Peyer's patch (tissue), 4 donors: ENCODE measurements around the gene ONECUT1. TPM values are rescaled to one million over a fixed set of nuclear protein-coding genes. Genes with fewer than 3 reads are reported as not detected.

Experiments
- DNase-seq, 3 donors: peaks; one replicate each; pipeline ENCODE4 v3.0.0-alpha.2; 2017 to 2019
- H3K27ac ChIP-seq, 4 donors: fragments of 200-600 bp; sonication (generic); one replicate each; pipeline ENCODE4 v1.5.1; 2016 to 2019
- H3K27me3 ChIP-seq, 2 donors: fragments of 200-600 bp; sonication (generic); one replicate each; pipeline ENCODE4 v1.5.1; 2019
- H3K36me3 ChIP-seq, 3 donors: fragments of 200-600 bp; sonication (generic); one replicate each; pipeline ENCODE4 v1.5.1; 2016 to 2019
- H3K4me1 ChIP-seq, 4 donors: fragments of 200-600 bp; sonication (generic); one replicate each; pipeline ENCODE4 v1.5.1; 2016 to 2019
- H3K4me3 ChIP-seq, 4 donors: fragments of 200-600 bp; sonication (generic); 1 replicate in 3 of 4; 2 replicates in 1 of 4; pipeline ENCODE4 v1.5.1; 2016 to 2019; ENCODE audit warnings: mild to moderate bottlenecking in 1 of 4
- H3K9me3 ChIP-seq, 4 donors: fragments of 200-600 bp; sonication (generic); one replicate each; pipeline ENCODE4 v1.5.1; 2016 to 2019; ENCODE audit warnings: mild to moderate bottlenecking in 1 of 4
- CTCF ChIP-seq, 6 experiments: fragments of 450-650 bp in 4 of 6; fragments of 200-600 bp in 2 of 6; sonication (generic) in 1 of 6; IDR thresholded peaks; one replicate each; pipeline ENCODE4 v1.5.1; 2017 to 2019; ENCODE audit warnings: antibody characterized with exemption in 6 of 6, mild to moderate bottlenecking in 3 of 6, moderate library complexity in 1 of 6
- POLR2A ChIP-seq, 2 donors: fragments of 450-650 bp; IDR thresholded peaks; one replicate each; pipeline ENCODE4 v1.5.1; 2017; ENCODE audit warnings: antibody characterized with exemption in 2 of 2, mild to moderate bottlenecking in 2 of 2, moderate library complexity in 2 of 2
- total RNA-seq, 4 donors: library from RNA; depleted of rRNA; stranded (reverse); fragments of >200 nt; gene quantifications; one replicate each; pipeline ENCODE4 v1.1.0, GENCODE V29; 2016

The ONECUT1 gene
- total RNA-seq, 4 donors from 2014 or later: not detected

GRCh38 chr15:52789008-52789600, 1.0 kb downstream of the ONECUT1 start:
- peak overlapping the region in 3 of 4 donors; percentile 51 to 56 (median 54) for H3K4me3 ChIP-seq
- H3K27me3 ChIP-seq: peaks cover 0 to 74% of the 10 kb centered on the region in 2 donors
- DNase-seq: no peak
- H3K36me3 ChIP-seq: no peaks in the 10 kb centered on the region
- TF ChIP-seq CTCF (IDR thresholded peaks at IDR 0.05): no peak
- TF ChIP-seq POLR2A (IDR thresholded peaks at IDR 0.05): no peak
- H3K9me3 ChIP-seq: no peaks in the 10 kb centered on the region
- H3K4me1 ChIP-seq: peaks cover 0 to 36% (median 26%) of the 10 kb centered on the region in 4 donors
- H3K27ac ChIP-seq: no peak overlapping the region

DNA sequence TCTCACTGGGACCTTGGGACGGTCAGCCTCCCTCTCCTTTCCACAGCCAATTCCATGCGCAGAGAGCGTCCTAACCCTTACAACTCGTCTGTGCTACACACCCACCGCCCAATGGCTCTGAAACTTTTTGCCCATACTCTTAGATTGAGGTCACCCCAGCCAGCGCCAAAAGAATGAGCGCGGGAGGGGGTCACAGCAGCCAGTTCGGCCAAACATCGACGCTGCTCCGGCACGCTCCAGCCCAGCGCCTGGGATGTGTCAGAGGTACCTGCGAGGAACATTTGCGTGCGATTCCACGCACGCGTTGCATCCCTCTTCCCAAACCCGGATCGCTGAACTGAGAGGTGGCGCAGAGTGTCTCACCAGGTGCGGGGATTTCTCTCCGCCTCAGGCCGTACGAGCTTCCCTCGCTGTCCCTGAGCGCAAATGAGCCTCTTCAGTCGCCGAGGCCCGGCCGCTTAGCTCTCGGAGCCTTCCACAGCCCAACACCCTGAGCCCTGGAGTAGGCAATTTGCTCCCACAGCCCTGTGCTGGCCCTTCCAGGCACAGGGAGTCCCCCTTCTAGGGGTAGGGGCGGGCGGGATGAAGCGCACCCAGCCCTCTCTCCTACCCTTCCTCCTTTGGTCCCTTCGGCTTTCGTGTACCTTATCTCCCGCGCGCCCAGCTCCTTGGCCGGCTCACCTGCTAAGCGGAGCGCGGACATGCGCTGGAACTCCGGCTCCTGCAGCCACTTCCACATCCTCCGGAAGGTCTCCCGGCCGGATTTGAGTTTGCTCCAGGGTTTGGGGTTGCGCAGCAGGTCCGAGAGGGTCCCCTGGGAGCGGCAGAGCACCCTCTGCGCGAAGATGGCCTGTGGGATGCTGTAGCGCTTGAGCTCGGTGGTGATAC, 1.8 kb downstream of the ONECUT1 start:
- Histone ChIP-seq H3K4me3 (peak overlapping the region in 2 of 4 donors; percentile 51 to 54), H3K27me3 (peaks cover 0 to 81% of the 10 kb centered on the region in 2 donors), H3K4me1 (peaks cover 0 to 42% (median 28%) of the 10 kb centered on the region in 4 donors), H3K36me3 (no peaks in the 10 kb centered on the region), H3K9me3 (no peaks in the 10 kb centered on the region), H3K27ac (no peak overlapping the region)
- no peak for DNase-seq
- TF ChIP-seq POLR2A (IDR thresholded peaks at IDR 0.05): no peak
- TF ChIP-seq CTCF (IDR thresholded peaks at IDR 0.05): no peak

DNA sequence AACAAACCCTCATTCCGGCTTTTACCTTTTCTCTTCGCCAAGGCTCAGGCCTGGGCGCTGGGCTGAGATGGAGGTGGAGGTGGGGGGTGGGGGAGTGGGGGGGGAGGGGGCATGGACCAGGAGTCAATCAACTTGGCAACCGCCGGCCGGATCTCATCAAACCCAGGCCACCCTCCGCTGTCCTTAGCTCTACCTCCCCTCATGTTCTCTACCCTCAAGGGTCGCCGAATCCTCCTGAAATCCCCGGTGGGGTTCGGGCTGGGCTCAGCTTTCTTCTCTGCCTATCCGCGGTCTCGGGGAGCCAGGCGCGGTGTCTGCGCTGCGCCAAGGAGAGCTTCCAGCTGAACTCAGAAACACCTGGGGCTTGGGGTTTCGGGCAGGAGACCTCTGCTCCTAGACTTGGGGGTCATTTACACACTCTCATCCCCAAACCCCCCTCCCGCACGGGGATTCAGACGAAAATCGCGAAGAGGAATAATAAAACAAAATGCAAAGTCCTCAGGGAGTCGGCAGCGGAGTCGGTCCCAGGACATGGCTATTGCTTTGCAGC, 2.5 kb downstream of the ONECUT1 start:
- H3K36me3 ChIP-seq: no peaks in the 10 kb centered on the region
- peaks cover 0 to 88% of the 10 kb centered on the region in 2 donors for H3K27me3 ChIP-seq
- no peak overlapping the region for H3K27ac ChIP-seq
- peak overlapping the region in 1 of 4 donors; percentile 54 for H3K4me3 ChIP-seq
- no peak for DNase-seq
- H3K4me1 ChIP-seq: peaks cover 0 to 45% (median 28%) of the 10 kb centered on the region in 4 donors
- H3K9me3 ChIP-seq: no peaks in the 10 kb centered on the region
- no peak for TF ChIP-seq CTCF (IDR thresholded peaks at IDR 0.05)
- TF ChIP-seq POLR2A (IDR thresholded peaks at IDR 0.05): no peak

GRCh38 chr15:52787123-52787503, 3.0 kb downstream of the ONECUT1 start:
- TF ChIP-seq POLR2A (IDR thresholded peaks at IDR 0.05) (no peak), CTCF (IDR thresholded peaks at IDR 0.05) (no peak)
- peaks cover 0 to 90% of the 10 kb centered on the region in 2 donors for H3K27me3 ChIP-seq
- H3K9me3 ChIP-seq: no peaks in the 10 kb centered on the region
- H3K36me3 ChIP-seq: no peaks in the 10 kb centered on the region
- peaks cover 0 to 45% (median 28%) of the 10 kb centered on the region in 4 donors for H3K4me1 ChIP-seq
- no peak for DNase-seq
- H3K27ac ChIP-seq: no peak overlapping the region
- H3K4me3 ChIP-seq: peak overlapping the region in 1 of 4 donors; percentile 54

GRCh38 chr15:52786436-52787122, 3.6 kb downstream of the ONECUT1 start:
- H3K36me3 ChIP-seq: no peaks in the 10 kb centered on the region
- H3K27me3 ChIP-seq: peaks cover 0 to 88% of the 10 kb centered on the region in 2 donors
- H3K27ac ChIP-seq: no peak overlapping the region
- TF ChIP-seq CTCF (IDR thresholded peaks at IDR 0.05) (no peak), POLR2A (IDR thresholded peaks at IDR 0.05) (no peak)
- DNase-seq: no peak
- H3K4me1 ChIP-seq: peaks cover 0 to 45% (median 28%) of the 10 kb centered on the region in 4 donors
- H3K9me3 ChIP-seq: no peaks in the 10 kb centered on the region
- no peak overlapping the region for H3K4me3 ChIP-seq
